GM21360 (cell line): ENCODE measurements around the gene ZSCAN20.

Source experiments
- ATAC-seq: cut with Tn5 transposase; IDR thresholded peaks from one replicate; pipeline ENCODE4 v1.9.1; 2021; ENCODE audit warnings: mild to moderate bottlenecking, moderate library complexity; ENCODE audit not compliant: unreplicated experiment

Gene ZSCAN20

DNA sequence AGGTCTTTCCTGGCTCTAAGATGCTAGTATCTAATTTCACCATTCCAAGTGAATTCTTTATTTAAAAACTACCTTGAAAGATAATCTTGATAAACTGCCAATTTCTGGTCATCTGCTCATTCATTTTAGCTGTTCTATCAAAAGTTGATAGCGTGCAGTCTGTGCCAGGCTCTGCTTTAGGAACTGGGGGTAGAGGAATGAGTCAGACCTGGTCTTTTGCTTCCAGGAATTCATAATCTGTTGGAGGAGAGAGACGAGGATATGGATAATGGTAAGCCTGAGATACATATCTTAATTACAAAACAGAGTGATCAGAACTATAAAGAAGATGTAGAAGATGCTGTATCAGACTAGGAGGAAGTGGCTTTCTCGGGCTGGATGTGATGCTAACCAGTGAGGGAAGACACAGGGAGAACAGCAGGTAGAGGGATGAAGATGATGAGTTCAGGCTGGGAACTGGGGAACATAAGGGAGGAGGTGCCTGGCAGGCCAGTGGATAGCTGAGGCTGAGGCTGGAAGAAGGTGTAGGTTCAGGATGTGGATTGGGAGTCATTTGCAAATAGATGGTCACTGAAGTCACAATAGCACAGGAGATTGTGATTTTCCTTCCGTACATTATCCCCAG, 29.3 kb upstream of the ZSCAN20 start:
- ATAC-seq = no peak

DNA sequence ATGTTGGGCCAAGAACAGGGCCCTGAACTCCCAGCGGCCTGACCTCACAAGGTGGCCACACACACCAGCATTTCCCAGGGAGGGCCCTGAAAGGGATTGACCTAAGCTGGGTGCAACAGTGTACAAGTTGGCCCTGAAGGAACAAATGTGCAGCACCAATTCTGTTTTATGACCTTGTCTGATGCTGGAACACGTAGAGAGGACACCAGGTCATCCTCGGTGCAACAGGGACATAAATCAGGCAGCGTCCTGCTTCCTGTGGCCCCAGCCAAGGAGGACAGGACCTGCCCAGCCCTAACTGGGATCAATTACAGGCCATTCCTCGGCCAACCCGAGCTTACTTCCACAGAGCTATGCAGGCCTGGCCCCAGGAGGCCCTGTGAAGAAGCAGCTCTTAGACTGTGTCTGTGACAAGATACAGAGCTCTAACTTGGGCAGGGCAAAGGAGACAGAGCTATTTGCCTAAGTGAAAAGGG, 28.7 kb upstream of the ZSCAN20 start:
- no peak for ATAC-seq

DNA sequence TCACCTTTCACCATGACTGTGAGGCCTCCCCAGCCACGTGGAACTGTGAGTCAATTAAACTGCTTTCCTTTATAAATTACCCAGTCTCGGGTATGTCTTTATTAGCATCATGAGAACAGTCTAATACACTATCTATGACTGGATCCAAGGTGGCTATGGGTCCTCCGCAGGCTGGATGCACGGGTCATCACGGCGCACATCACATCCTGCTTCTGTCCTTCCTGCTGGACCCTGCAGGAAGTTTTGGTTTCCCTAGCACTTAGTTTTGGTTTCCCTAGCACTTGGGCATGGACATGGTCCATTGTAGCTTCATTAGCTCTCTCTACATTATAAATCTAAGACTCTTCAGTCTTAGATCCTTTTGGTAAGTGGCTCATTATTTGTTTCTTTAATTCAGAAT, 27.3 kb upstream of the ZSCAN20 start:
- ATAC-seq = no peak

DNA sequence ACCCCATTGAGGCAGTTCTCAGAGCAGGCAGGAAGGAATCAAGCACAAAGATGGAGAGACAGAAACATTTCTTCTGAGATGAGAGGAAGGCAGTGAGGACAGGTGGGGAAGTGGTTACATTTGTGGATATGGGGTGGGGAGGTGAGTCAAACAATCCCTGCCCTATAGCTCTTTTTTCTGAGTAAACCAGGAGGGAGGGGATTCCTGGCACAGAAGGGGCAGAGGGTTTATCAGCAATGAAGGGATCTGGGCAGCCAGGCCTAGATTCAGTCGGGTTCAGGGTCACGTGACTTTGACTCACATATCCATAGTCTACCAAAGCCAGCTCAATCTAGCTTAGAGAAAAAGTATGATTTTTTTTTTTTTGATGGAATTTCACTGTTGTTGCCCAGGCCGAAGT, 25.9 kb upstream of the ZSCAN20 start:
- ATAC-seq = no peak

DNA sequence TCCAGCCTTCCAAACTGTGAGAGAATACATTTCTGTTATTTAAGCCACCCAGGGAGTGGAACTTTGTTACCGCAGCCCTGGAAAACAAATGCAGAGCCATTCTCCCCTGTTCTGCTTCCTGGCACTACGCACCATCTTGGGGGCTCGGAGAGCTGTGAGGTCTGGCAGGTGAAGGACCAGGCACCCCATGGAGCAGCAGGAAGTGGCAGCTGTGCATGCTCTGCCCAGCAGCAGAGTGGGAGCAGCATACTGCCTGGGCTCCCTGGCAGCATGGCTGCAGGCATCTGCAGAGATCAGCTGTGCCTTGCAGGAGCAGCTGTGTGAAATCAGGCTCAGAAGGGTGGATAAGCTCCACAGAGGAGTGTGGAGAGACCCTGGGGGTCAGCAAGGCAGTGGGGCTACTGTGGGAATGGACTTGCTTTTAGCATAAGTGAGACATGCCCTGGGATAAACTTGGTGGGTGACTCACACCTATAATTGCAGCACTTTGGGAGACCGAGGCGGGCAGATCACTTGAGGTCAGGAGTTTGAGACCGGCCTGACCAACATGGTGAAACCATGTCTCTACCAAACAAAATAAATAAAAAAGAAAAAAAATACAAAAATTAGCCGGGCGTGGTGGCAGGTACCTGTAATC, 17.7 kb upstream of the ZSCAN20 start:
- ATAC-seq = no peak

DNA sequence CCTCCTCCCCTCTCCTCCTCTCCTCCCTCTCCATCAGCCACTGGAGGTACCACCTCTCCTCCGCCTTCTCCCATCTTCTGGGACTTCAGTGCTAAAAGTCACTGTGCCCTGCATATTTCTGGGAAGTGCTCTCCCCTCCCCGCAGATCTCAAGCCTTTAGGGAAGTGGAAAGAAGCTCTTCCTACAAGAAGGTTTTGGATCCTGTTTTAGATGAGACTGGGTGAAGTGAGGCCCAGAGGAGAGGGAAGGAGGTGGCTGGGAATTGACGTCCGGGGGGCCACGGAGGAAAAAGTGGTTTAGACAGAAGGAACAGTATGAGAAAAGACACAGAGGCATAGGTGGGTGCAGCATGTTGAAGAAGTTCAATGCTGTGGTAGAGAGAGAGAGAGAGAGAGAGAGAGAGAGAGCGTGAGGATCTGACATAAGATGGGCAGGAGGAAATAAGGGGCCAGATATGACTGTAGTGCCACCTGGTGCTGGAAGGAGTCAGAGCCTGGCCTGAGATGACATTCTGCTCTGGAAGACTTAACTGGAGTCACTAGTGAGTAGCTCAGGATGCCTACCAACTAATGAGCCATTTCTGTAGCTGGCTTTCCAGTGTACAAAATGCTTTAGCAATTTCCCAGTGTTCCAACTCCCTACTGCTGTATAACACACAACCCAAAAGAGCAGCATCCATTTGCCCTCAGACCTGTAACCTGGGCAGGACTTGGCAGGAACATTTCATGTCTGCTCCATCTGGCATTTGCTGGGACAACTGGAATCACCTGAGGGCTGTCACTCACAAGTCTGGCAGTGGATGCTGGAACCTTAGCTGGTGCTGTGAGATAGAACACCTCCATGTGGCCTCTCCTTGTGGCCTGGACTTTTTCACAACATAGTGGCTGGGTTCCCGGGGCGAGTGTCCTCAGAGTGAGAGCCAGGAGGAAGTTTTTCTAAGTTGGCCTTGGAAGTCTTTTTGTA, 16.6 kb upstream of the ZSCAN20 start:
- peak; percentile 72 for ATAC-seq

DNA sequence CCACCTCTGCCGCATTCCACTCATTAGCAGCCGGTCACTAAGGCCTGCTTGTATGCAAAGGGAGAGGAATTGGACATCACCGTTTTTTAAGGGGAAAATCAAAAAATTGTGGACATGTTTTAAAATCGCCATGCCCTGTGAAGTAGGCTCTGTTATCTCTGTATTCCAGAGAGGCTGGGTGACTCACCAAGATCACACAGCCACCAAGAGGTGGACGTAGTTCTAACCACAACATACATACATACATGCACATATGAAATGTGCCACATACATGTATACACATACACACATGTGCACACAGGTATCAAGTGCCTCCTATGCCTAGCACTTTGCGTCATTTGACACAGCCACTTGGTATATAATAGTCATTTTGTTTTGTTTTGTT, 16.0 kb upstream of the ZSCAN20 start:
- ATAC-seq = no peak

DNA sequence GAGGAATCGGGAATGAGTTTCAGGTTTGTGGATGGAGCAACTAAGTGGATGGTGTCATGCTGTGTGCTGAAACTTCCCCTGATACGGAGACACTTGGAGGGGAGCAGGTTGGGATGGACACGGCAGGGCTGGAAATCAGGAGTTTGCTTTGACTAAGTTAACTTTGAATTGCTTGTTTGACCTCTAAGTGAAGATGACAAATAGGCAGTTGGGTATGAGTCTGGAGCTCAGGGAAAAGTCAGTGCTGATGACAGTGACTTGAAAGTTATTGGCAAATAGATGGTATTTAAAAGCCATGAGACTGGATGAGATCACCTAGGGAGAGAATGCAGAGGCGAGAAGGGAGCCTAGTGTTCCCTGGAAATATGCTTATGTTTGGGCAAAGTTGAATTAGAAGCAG, 12.8 kb upstream of the ZSCAN20 start:
- ATAC-seq = no peak

DNA sequence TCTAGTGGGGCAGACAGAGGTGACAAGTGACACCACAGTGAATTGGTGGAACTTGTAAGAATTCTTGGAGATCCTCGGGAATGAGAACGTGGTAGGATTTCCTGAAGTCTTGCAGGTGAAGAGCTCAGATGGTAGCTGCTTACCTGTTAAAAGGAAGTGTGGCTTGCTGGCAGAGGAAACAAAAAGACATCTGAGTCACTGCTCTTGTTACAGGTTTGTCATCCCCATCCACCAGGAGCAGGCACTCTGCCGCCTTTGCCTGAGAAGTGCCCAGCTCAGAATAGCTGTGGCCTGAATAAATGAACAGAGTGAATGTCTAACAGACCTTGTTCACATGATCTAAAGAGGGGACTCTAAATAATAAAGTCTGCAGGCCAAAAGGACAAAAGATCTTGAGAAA, 12.3 kb upstream of the ZSCAN20 start:
- no peak for ATAC-seq

DNA sequence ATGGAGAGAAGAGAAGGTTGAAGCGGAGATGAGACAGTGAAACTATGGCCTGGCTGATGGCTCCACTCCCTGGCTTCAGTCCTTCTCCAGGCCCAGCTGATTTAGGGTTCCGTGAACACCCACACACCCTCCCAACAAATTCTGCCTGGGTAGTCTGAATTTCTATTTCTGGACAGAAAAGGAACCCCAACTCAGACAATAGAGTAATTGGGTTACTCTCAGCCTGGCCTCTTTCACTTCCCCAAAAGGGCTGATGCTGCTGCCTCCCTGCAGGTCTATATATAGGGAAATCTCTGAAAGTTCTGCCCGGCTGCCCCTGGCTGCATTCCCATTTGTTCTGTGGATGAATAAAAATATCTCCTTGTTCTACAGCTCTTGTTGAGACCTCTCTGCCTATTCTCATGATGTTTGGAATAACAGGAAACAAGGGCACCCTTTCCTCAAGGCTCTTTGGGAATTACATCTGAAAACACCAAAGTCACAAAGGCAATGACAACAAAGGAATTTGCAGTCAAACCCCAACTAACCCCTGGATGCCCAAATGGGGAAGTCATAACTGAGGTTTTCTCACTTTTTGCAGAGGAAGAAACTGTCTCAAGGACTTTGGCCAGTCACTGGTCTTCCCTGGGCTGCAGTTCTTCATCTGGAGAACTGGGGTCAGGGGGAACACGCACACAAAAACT, 11.4 kb upstream of the ZSCAN20 start:
- ATAC-seq = peak; percentile 70

DNA sequence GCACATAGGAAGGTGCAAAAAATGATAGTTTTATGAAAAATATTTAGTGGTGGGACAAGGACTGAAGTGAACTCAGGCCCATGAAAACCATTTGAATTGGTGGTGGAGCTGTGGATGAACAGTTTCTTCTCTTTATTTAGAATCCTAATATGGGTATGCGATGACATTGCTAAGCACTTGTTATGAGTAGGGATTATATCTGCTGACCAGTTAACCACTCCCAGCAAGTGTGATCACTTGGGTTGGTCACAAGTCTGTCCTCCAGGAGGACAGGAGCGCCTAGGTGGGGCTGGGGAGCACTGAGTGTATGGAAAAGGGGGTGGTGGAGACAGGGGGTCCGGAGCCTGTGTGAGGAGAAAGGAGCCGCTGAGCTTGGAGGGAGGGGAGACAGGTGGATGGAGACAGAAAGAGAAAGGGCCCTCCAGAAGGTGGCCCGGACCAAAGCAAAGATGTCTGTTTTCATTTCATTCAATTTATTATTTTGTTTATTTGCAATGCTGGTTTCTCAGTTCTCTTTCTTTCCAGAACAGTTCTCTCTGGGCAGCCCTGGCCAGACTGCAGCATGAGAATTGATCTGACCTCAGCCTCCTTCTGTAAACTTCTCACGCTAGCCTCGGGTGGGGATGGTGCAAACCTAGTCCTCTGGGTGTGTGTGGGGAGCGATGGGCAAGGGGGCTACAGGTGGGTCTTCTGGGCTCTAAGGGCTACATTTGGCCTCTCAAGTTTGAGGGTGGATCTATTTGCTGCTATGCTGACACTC, 9.9 kb upstream of the ZSCAN20 start:
- no peak for ATAC-seq

DNA sequence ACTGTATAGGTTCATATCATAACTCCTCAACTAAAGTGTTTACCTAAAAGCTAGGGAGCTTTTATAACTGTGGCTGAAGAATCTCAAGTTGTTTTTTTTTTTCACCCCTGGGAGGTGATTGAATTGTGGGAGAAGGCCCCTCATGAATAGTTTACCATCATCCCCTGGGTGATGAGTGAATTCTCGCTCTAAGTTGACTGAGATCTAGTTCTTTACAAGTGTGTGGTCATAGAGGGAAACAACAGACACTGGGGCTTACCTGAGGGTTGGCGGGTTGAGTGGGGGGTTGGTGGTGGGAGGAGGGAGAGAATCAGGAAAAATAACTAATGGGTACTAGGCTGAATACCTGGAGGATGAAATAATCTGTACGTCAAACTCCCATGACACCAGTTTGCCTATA, 7.9 kb upstream of the ZSCAN20 start:
- no peak for ATAC-seq

DNA sequence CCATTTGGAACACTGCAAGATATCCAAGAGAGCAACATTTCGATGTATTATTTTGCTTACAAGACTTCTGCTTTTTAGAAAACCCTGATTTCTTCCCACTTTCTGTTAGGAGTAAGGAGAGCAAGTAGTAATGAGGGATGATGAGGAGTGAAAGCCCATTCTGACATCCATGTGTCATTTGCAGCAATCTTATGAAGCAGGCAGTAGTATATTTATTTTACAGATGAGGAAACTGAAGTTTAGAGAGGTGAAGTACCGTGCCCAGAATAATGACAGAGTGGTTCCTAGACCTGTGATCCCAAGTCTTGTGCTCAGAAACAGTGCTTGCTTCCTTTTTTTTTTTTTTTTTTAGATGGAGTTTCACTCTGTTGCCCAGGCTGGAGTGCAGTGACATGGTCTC, 7.1 kb upstream of the ZSCAN20 start:
- ATAC-seq = no peak

DNA sequence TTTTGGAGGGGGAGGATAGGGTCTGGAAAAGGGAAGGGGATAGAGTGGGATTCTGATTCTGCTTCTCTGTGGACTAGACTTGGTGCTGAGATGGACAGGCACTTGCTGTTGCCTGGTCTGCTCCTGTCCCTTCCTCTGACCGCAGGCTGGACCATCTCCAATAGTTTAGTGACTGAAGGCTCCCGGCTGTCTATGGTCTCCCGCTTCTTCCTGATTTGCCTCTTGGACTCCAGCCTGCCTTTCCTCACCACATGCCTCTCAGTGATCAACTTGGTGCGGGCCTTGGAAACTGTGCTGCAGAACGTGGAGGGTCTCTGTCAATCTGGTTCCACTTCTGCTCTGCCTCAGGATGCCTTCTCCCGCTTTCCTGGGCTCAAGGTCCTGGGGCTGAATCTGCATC, 6.3 kb upstream of the ZSCAN20 start:
- ATAC-seq = no peak

DNA sequence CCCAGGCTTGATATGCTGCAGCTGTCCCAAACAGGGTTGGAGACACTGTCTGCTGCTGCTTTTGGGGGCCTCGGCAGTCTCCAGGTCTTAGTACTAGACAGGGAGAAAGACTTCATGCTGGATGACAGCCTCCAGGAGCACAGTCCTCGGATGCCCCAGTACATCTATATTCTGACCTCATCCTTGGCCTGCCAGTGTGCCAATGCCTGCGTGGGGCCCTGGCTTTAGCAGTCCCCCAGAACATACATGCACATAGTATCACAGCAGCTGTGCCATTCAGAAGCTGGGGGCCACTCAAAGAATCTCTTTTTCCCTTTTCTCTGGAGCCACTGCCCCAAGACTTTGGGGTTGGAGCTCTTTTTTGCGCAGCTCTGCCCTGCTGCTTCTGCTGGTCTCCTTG, 4.4 kb upstream of the ZSCAN20 start:
- ATAC-seq = no peak

DNA sequence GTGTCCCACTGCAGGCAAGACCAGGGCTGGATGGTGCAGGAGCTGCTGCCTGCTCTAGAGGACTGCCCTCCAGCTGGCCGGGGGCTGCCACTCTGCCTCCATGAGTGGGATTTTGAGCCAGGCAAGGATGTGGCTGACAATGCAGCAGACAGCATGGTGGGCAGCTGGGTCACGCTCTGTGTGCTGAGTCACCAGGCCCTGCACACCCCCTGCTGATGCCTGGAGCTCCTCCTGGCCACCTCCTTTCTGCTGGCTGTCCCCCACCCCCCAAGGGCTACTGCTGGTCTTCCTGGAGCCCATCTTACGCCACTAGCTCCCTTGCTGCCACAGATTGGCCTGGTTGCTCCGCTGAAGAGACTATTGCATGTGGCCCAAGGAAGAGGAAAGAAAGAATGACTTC, 3.9 kb upstream of the ZSCAN20 start:
- no peak for ATAC-seq

DNA sequence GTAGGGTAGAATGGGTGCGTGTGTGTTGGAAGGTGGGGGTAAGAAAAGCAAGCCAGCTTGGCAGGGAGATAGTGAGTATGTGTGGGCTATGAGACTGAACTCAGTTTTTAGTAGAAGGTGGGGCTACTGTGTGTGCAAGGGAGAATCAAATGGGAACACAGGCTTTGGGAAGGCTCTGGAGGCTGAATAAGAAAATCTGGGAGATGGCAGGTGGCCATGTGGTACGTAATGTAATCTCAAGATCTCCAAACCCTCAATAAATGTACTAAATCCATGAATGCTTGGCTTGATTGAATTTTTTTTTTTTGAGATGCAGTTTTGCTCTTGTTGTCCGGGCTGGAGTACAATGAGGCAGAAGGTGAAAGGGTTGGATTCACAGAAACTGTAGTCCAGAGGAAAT, 3.5 kb upstream of the ZSCAN20 start:
- ATAC-seq = no peak

DNA sequence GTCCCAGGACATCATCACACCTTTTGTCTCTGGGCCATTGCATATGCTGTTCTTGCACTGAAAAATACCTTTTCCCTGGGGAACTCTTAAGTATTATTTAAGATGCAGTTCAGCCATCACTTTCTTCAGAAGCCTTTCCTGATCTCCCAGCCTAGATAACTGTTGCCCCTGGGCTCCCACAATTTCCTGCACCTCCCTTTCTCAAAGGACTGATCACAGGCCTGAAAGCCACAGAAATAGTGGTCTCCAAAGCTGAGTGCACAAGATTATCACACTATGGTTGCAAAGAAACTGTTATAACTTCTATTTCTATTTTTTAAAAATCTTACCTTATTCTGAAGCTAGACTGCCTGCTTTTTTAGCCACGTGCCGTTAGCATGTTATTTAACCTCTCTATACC, 2.8 kb upstream of the ZSCAN20 start:
- no peak for ATAC-seq

DNA sequence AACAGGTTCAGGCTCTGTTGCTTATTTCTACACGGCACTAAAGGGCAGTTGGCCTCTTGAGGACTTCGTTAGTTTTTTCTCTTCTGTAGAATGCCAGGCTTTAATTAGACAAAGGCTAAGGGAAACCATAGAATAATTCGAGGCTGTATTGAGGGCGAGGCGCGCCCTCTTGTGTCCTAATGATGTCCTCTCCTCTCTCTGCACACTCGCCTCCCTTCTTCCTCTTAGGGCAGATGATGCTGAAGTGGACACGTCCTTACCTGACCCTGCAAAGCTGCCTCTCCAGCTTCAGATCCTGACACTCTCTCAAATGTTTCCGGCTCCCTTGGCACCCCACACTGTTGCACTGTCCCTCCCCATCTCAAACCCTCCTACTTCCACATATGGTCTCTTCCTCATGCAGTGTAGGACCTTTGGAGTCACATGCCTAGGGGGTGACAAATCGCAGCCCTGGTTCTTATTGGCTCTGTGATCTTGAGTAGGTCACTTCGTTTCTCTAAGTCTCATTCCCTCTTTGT, 1.9 kb upstream of the ZSCAN20 start:
- ATAC-seq = no peak

DNA sequence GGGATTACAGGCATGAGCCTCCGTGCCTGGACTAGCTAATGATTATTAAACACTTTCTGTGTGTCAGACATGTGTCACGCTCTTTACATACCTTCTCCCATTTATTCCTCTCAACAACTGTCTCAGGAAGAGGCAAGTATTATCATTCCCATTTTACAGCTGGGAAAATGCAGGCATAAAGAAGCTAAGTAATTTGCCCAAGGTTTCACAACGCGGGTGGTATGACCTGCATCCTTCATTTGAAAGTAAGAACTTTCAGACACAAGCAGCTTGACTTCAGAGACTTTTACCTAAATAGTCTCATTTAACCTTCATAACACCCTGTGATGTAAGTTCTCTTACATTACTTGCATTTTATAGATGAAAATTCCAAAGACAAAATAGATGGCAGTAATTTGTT, 1.0 kb upstream of the ZSCAN20 start:
- no peak for ATAC-seq
